SH-SY5Y (cell line): ENCODE data around the gene MRGPRF.

Source experiments
- GATA2 ChIP-seq: IDR thresholded peaks from 2 replicates; pipeline ENCODE4 v1.6.1; 2011; ENCODE audit warnings: mild to moderate bottlenecking, low read depth, low read length
- GATA3 ChIP-seq: IDR thresholded peaks from 2 replicates; pipeline ENCODE4 v1.6.1; 2011; ENCODE audit warnings: low read depth, mild to moderate bottlenecking, low read length, moderate library complexity

GRCh38 chr11:68956142-68956541, 56.9 kb downstream of the MRGPRF start:
- TF ChIP-seq GATA2 (no peak), GATA3 (no peak)
